HG03095 (cell line): ENCODE results near the gene ADAM21.
A peak's percentile ranks its signal among the peaks of the same experiment; 100 is the strongest.
"Not testable (repeated sequence)": the region's sequence is repeated elsewhere in the genome, so short reads cannot be mapped to it uniquely, and the experiment has no call there.

ENCODE experiments used
- ATAC-seq: cut with Tn5 transposase; IDR thresholded peaks from one replicate; pipeline ENCODE4 v1.9.1; 2021; ENCODE audit warnings: moderate library complexity; ENCODE audit not compliant: unreplicated experiment

ADAM21 gene

GRCh38 chr14:70451874-70452273 lies at the start of gene ADAM21:
ADAM21 (plus strand) TSS chr14:70452174; CDS start chr14:70457500, 5,326 bp downstream.
- no peak for ATAC-seq

- ATAC-seq = not testable (repeated sequence)
Observed at GRCh38 chr14:70403335-70403734, 48.6 kb upstream of the ADAM21 start.

- ATAC-seq = not testable (repeated sequence)
Observed at GRCh38 chr14:70406216-70406615, 45.8 kb upstream of the ADAM21 start.

- no peak for ATAC-seq
Observed at GRCh38 chr14:70407621-70408020, 44.4 kb upstream of the ADAM21 start.

- no peak for ATAC-seq
Observed at GRCh38 chr14:70415788-70416187, 36.2 kb upstream of the ADAM21 start.

GRCh38 chr14:70416338-70416724 lies 35.6 kb upstream of the ADAM21 start:
- ATAC-seq = peak; percentile 28

GRCh38 chr14:70416725-70417349 lies 35.1 kb upstream of the ADAM21 start, which contains the start of gene SYNJ2BP:
SYNJ2BP (minus strand) TSS chr14:70417090; CDS start chr14:70416963, 127 bp downstream.
- ATAC-seq = peak; percentile 62

GRCh38 chr14:70419270-70419931 lies 32.6 kb upstream of the ADAM21 start:
- not testable (repeated sequence) for ATAC-seq

- no peak for ATAC-seq
Observed at GRCh38 chr14:70422538-70422937, 29.4 kb upstream of the ADAM21 start.

- no peak for ATAC-seq
Observed at GRCh38 chr14:70425354-70425753, 26.6 kb upstream of the ADAM21 start.

- not testable (repeated sequence) for ATAC-seq
Observed at GRCh38 chr14:70426555-70426954, 25.4 kb upstream of the ADAM21 start.

GRCh38 chr14:70436867-70437266 lies 15.1 kb upstream of the ADAM21 start:
- no peak for ATAC-seq

GRCh38 chr14:70441641-70442040 lies 10.3 kb upstream of the ADAM21 start:
- no peak for ATAC-seq

- ATAC-seq = no peak
Observed at GRCh38 chr14:70442750-70443149, 9.2 kb upstream of the ADAM21 start.

- no peak for ATAC-seq
Observed at GRCh38 chr14:70448633-70449340, 3.2 kb upstream of the ADAM21 start.

GRCh38 chr14:70454731-70455130 lies 2.8 kb downstream of the ADAM21 start:
- no peak for ATAC-seq

GRCh38 chr14:70468731-70469130 lies 16.8 kb downstream of the ADAM21 start:
- ATAC-seq = no peak

GRCh38 chr14:70470863-70471563 lies 19.0 kb downstream of the ADAM21 start:
- ATAC-seq = not testable (repeated sequence)

GRCh38 chr14:70472253-70473159 lies 20.5 kb downstream of the ADAM21 start:
- no peak for ATAC-seq

GRCh38 chr14:70473825-70474224 lies 21.9 kb downstream of the ADAM21 start:
- ATAC-seq = no peak
